PC-3 (cell line): ENCODE data around the gene CYBRD1.

ENCODE experiments used
- EZH2 ChIP-seq: fragments of 300-600 bp; sonication (generic); IDR thresholded peaks from one replicate; pipeline ENCODE4 v1.6.1; 2017; ENCODE audit warnings: antibody characterized with exemption, mild to moderate bottlenecking, low read length; ENCODE audit not compliant: unreplicated experiment
- EZH2phosphoT487 ChIP-seq: fragments of 300-600 bp; sonication (generic); IDR thresholded peaks from 2 replicates; pipeline ENCODE4 v1.6.1; 2018; ENCODE audit warnings: mild to moderate bottlenecking, antibody characterized with exemption, low read length, borderline replicate concordance
- TF ChIP-seq, protein P1 (sequence below): fragments of 300-600 bp; sonication (generic); conservative IDR thresholded peaks from 2 replicates; pipeline ENCODE4 v1.5.1; 2017; ENCODE audit warnings: antibody characterized with exemption, low read depth, mild to moderate bottlenecking, low read length

GRCh38 chr2:171553858-171554257 lies 31.6 kb downstream of the CYBRD1 start:
- TF ChIP-seq, protein P1, sequence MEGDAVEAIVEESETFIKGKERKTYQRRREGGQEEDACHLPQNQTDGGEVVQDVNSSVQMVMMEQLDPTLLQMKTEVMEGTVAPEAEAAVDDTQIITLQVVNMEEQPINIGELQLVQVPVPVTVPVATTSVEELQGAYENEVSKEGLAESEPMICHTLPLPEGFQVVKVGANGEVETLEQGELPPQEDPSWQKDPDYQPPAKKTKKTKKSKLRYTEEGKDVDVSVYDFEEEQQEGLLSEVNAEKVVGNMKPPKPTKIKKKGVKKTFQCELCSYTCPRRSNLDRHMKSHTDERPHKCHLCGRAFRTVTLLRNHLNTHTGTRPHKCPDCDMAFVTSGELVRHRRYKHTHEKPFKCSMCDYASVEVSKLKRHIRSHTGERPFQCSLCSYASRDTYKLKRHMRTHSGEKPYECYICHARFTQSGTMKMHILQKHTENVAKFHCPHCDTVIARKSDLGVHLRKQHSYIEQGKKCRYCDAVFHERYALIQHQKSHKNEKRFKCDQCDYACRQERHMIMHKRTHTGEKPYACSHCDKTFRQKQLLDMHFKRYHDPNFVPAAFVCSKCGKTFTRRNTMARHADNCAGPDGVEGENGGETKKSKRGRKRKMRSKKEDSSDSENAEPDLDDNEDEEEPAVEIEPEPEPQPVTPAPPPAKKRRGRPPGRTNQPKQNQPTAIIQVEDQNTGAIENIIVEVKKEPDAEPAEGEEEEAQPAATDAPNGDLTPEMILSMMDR = no peak
- no peak for TF ChIP-seq EZH2phosphoT487
- no peak for TF ChIP-seq EZH2
